ENCODE measurements around the gene ZNF628. TPM values are rescaled to one million over a fixed set of nuclear protein-coding genes. Genes with fewer than 3 reads are reported as not detected.

Gene ZNF628
- total and polyA plus RNA-seq, 12 donors: 2.5 to 7.8 (median 4.8) TPM

GRCh38 chr19:55492362-55492944, 16.0 kb downstream of the ZNF628 start:
- intact Hi-C loops (cut with DNase I): no loop called here
- TF ChIP-seq, protein P1, sequence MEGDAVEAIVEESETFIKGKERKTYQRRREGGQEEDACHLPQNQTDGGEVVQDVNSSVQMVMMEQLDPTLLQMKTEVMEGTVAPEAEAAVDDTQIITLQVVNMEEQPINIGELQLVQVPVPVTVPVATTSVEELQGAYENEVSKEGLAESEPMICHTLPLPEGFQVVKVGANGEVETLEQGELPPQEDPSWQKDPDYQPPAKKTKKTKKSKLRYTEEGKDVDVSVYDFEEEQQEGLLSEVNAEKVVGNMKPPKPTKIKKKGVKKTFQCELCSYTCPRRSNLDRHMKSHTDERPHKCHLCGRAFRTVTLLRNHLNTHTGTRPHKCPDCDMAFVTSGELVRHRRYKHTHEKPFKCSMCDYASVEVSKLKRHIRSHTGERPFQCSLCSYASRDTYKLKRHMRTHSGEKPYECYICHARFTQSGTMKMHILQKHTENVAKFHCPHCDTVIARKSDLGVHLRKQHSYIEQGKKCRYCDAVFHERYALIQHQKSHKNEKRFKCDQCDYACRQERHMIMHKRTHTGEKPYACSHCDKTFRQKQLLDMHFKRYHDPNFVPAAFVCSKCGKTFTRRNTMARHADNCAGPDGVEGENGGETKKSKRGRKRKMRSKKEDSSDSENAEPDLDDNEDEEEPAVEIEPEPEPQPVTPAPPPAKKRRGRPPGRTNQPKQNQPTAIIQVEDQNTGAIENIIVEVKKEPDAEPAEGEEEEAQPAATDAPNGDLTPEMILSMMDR (IDR thresholded peaks at IDR 0.05): no peak
- ATAC-seq: no peak
- WGBS, 2 donors: 54% methylated on average over 12 of the region's 12 CpGs
- peaks cover 0 to 25% (median 4%) of the 10 kb centered on the region in 7 donors for H3K27me3 ChIP-seq
- H3K36me3 ChIP-seq: peaks cover 0 to 16% (median 0%) of the 10 kb centered on the region in 9 donors
- no peaks in the 10 kb centered on the region for H3K9me3 ChIP-seq
- peaks cover 10 to 48% (median 20%) of the 10 kb centered on the region in 9 donors for H3K4me1 ChIP-seq
- no peak overlapping the region for H3K4me3 ChIP-seq
- H3K27ac ChIP-seq: peak overlapping the region in 7 of 10 donors; percentile 12 to 96 (median 88)
- no peak for DNase-seq

DNA sequence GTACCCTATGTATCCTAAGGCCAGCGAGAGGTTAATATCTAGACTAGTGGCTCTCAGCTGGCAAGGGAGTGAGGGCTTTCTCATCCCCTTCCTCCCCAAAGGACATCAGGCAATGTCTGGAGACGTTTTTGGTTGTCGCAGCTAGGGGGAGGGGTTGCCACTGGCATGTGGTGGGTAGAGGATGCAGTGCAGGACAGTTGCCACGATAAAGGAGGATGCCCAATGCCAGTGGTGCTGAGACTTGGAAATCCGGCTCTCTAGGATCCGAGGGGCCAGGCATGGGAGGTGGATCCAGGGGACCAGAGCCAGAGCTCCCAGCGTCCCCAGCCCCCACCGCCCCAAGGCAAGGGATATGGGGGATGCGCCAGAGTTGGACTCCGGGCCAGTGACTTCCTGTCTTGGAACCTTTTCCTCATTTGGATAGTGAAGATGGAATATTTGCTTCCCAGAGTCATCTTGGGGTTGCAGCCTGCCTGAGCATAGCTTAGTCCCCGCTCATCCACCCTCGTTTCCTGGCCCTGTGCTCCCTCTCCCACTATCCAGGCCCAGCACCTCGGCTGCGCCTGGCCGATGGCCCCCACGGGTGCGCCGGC, 16.7 kb downstream of the ZNF628 start:
- peaks cover 6 to 42% (median 14%) of the 10 kb centered on the region in 9 donors for H3K4me1 ChIP-seq
- ATAC-seq (peak in 7 of 8 donors; percentile 5 to 32 (median 21)), DNase-seq (peak in 1 of 2 donors; percentile 57)

DNA sequence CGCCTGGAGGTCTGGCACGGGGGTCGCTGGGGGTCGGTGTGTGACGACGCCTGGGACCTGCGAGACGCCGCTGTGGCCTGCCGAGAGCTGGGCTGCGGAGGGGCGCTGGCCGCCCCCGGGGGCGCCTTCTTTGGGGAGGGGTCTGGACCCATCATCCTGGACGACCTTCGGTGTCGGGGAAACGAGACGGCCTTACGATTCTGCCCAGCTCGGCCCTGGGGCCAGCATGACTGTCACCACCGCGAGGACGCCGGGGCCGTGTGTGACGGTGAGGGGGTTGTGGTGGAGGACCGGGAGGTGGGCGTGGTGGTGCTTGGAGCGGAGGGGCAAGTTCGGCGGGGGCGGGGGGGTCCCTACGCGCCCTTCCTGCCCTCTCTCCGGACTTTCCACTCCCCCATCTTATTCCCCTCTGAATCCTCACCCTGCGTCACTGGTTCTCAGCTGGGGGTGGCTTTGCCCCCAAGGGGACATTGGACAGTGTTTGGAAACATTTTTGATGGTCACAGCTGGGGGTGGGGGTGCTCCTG, 17.3 kb downstream of the ZNF628 start:
- peaks cover 0 to 25% (median 4%) of the 10 kb centered on the region in 7 donors for H3K27me3 ChIP-seq
- peak in 7 of 8 donors; percentile 7 to 52 (median 27) for ATAC-seq
- H3K27ac ChIP-seq: peak overlapping the region; percentile 80 to 97 (median 89)
- H3K9me3 ChIP-seq: no peaks in the 10 kb centered on the region
- H3K36me3 ChIP-seq: peaks cover 0 to 29% (median 0%) of the 10 kb centered on the region in 9 donors
- WGBS, 2 donors: 19 to 25% methylated on average over 31 to 38 of the region's 38 CpGs
- TF ChIP-seq, protein P1 (IDR thresholded peaks at IDR 0.05): no peak
- no peak for DNase-seq
- peaks cover 6 to 39% (median 14%) of the 10 kb centered on the region in 9 donors for H3K4me1 ChIP-seq
- H3K4me3 ChIP-seq: peak overlapping the region in 9 of 10 donors; percentile 21 to 59 (median 55)
- intact Hi-C loops (cut with DNase I): no loop called here

More for the DNA sequence above, 16.7 kb downstream of the ZNF628 start:
- TF ChIP-seq, protein P1 (IDR thresholded peaks at IDR 0.05): peak in 1 of 9 donors; percentile 7
- Histone ChIP-seq H3K9me3 (no peaks in the 10 kb centered on the region), H3K27me3 (peaks cover 0 to 25% (median 4%) of the 10 kb centered on the region in 7 donors), H3K27ac (peak overlapping the region; percentile 80 to 97 (median 89)), H3K36me3 (peaks cover 0 to 23% (median 0%) of the 10 kb centered on the region in 9 donors), H3K4me3 (peak overlapping the region in 9 of 10 donors; percentile 21 to 59 (median 55))
- intact Hi-C loops (cut with DNase I): no loop called here
- 31 to 33% methylated on average over 18 of the region's 18 CpGs for WGBS, 2 donors

- TF ChIP-seq, protein P1 (IDR thresholded peaks at IDR 0.05): no peak
- peak; percentile 71 to 92 (median 88) for ATAC-seq
- peak; percentile 68 to 76 for DNase-seq
- H3K36me3 ChIP-seq: peaks cover 0 to 34% (median 0%) of the 10 kb centered on the region in 9 donors
- peak overlapping the region; percentile 2 to 59 (median 50) for H3K4me3 ChIP-seq
- 22 to 35% methylated on average over 22 of the region's 22 CpGs for WGBS, 2 donors
- H3K27ac ChIP-seq: peak overlapping the region; percentile 80 to 97 (median 89)
- peaks cover 6 to 39% (median 14%) of the 10 kb centered on the region in 9 donors for H3K4me1 ChIP-seq
- intact Hi-C loops (cut with DNase I): no loop called here
- no peaks in the 10 kb centered on the region for H3K9me3 ChIP-seq
- peaks cover 0 to 25% (median 2%) of the 10 kb centered on the region in 7 donors for H3K27me3 ChIP-seq
Measured at GRCh38 chr19:55494172-55494761, 17.9 kb downstream of the ZNF628 start.

Data from heart right ventricle (tissue), 16 donors.